Hepatocyte (in vitro differentiated cells): Measurements from ENCODE around the gene KHDC1L. TPM values are rescaled to one million over a fixed set of nuclear protein-coding genes. Genes with fewer than 3 reads are reported as not detected.

Source experiments
- DNase-seq: peaks from one replicate; pipeline ENCODE4 v3.0.0-alpha.2; 2016; ENCODE audit warnings: low spot score
- H2AFZ ChIP-seq: fragments of 200-600 bp; sonication (generic); 2 replicates; pipeline ENCODE4 v1.6.0; 2016; ENCODE audit warnings: antibody characterized with exemption, mild to moderate bottlenecking
- H3K27ac ChIP-seq: fragments of 200-600 bp; sonication (generic); 2 replicates; pipeline ENCODE4 v1.5.1; 2016; ENCODE audit warnings: mild to moderate bottlenecking
- H3K27me3 ChIP-seq: fragments of 200-600 bp; sonication (generic); 2 replicates; pipeline ENCODE4 v1.6.1; 2016
- H3K36me3 ChIP-seq: fragments of 200-600 bp; sonication (generic); replicated peaks from 2 replicates; pipeline ENCODE4 v1.5.1; 2016; ENCODE audit warnings: low read depth; ENCODE audit not compliant: insufficient read depth
- H3K4me1 ChIP-seq: fragments of 200-600 bp; sonication (generic); 2 replicates; pipeline ENCODE4 v1.5.1; 2016; ENCODE audit warnings: mild to moderate bottlenecking, moderate library complexity; ENCODE audit not compliant: insufficient read depth
- H3K4me2 ChIP-seq: fragments of 200-600 bp; sonication (generic); 2 replicates; pipeline ENCODE4 v1.6.0; 2016
- H3K4me3 ChIP-seq: fragments of 200-600 bp; sonication (generic); 2 replicates; pipeline ENCODE4 v1.5.1; 2016; ENCODE audit warnings: mild to moderate bottlenecking
- H3K79me2 ChIP-seq: fragments of 200-600 bp; sonication (generic); 2 replicates; pipeline ENCODE4 v1.6.0; 2017; ENCODE audit warnings: mild to moderate bottlenecking
- H3K9me2 ChIP-seq: fragments of 200-600 bp; sonication (generic); replicated peaks from 2 replicates; pipeline ENCODE4 v1.6.0; 2017; ENCODE audit warnings: mild to moderate bottlenecking; ENCODE audit not compliant: insufficient read depth
- H3K9me3 ChIP-seq: fragments of 200-600 bp; sonication (generic); 2 replicates; pipeline ENCODE4 v1.5.1; 2016; ENCODE audit warnings: low read depth, mild to moderate bottlenecking
- H4K20me1 ChIP-seq: fragments of 200-600 bp; sonication (generic); 2 replicates; pipeline ENCODE4 v1.6.0; 2016; ENCODE audit warnings: mild to moderate bottlenecking; ENCODE audit not compliant: insufficient read depth, poor library complexity, severe bottlenecking
- EZH2 ChIP-seq: fragments of 200-600 bp; sonication (generic); IDR thresholded peaks from 2 replicates; pipeline ENCODE4 v1.6.1; 2016; ENCODE audit warnings: antibody characterized with exemption, mild to moderate bottlenecking, borderline replicate concordance
- EZH2phosphoT487 ChIP-seq: fragments of 200-600 bp; sonication (generic); IDR thresholded peaks from one replicate; pipeline ENCODE4 v1.6.1; 2018; ENCODE audit warnings: antibody characterized with exemption, mild to moderate bottlenecking, low read depth, moderate library complexity; ENCODE audit not compliant: unreplicated experiment, severe bottlenecking
- WGBS: methylation state at CpG from one replicate; pipeline ENCODE4 v1.1.6; 2016; ENCODE audit warnings: low lambda C conversion rate; ENCODE audit errors: missing lambda C conversion rate; 5-methylcytosine and 5-hydroxymethylcytosine counted together
- polyA plus RNA-seq: library from polyadenylated mRNA; unstranded; fragments of >200 nt; fragmentation: Nextera tagmentation; extraction: Ambion mirVana; gene quantifications from 2 replicates; pipeline ENCODE4 v1.2.1, GENCODE V29; 2016
- total RNA-seq: library from RNA; depleted of rRNA; stranded (reverse); fragments of >200 nt; gene quantifications from 2 replicates; pipeline ENCODE4 v1.2.3, GENCODE V29; 2014
- TF ChIP-seq, protein P1 (sequence below): fragments of 200-600 bp; sonication (generic); IDR thresholded peaks from 2 replicates; pipeline ENCODE4 v1.5.1; 2016; ENCODE audit warnings: antibody characterized with exemption, mild to moderate bottlenecking; ENCODE audit not compliant: poor library complexity

Gene KHDC1L
- total and polyA plus RNA-seq, 2 experiments from 2014 or later: not detected

GRCh38 chr6:73177221-73177944 lies 47.9 kb downstream of the KHDC1L start:
- 82% methylated on average over 5 of the region's 5 CpGs for WGBS
- Histone ChIP-seq H2AFZ (no peak overlapping the region), H3K4me3 (no peak overlapping the region), H3K9me2 (no peaks in the 10 kb centered on the region), H3K27me3 (no peaks in the 10 kb centered on the region), H3K27ac (no peak overlapping the region), H3K4me2 (no peak overlapping the region), H3K36me3 (no peaks in the 10 kb centered on the region), H3K4me1 (no peaks in the 10 kb centered on the region), H3K9me3 (no peaks in the 10 kb centered on the region), H3K79me2 (no peaks in the 10 kb centered on the region), H4K20me1 (no peaks in the 10 kb centered on the region)
- no peak for DNase-seq
- TF ChIP-seq, protein P1, sequence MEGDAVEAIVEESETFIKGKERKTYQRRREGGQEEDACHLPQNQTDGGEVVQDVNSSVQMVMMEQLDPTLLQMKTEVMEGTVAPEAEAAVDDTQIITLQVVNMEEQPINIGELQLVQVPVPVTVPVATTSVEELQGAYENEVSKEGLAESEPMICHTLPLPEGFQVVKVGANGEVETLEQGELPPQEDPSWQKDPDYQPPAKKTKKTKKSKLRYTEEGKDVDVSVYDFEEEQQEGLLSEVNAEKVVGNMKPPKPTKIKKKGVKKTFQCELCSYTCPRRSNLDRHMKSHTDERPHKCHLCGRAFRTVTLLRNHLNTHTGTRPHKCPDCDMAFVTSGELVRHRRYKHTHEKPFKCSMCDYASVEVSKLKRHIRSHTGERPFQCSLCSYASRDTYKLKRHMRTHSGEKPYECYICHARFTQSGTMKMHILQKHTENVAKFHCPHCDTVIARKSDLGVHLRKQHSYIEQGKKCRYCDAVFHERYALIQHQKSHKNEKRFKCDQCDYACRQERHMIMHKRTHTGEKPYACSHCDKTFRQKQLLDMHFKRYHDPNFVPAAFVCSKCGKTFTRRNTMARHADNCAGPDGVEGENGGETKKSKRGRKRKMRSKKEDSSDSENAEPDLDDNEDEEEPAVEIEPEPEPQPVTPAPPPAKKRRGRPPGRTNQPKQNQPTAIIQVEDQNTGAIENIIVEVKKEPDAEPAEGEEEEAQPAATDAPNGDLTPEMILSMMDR: no peak
- TF ChIP-seq EZH2 (no peak), EZH2phosphoT487 (no peak)

GRCh38 chr6:73176057-73176456 lies 49.2 kb downstream of the KHDC1L start:
- Histone ChIP-seq H3K36me3 (no peaks in the 10 kb centered on the region), H3K4me1 (no peaks in the 10 kb centered on the region), H3K9me3 (no peaks in the 10 kb centered on the region), H3K27me3 (no peaks in the 10 kb centered on the region), H3K4me2 (no peak overlapping the region), H4K20me1 (no peaks in the 10 kb centered on the region), H3K4me3 (no peak overlapping the region), H3K79me2 (no peaks in the 10 kb centered on the region), H2AFZ (no peak overlapping the region), H3K9me2 (no peaks in the 10 kb centered on the region), H3K27ac (no peak overlapping the region)
- TF ChIP-seq, protein P1: no peak
- TF ChIP-seq EZH2 (no peak), EZH2phosphoT487 (no peak)
- WGBS: 88% methylated on average over 6 of the region's 6 CpGs
- DNase-seq: no peak

DNA sequence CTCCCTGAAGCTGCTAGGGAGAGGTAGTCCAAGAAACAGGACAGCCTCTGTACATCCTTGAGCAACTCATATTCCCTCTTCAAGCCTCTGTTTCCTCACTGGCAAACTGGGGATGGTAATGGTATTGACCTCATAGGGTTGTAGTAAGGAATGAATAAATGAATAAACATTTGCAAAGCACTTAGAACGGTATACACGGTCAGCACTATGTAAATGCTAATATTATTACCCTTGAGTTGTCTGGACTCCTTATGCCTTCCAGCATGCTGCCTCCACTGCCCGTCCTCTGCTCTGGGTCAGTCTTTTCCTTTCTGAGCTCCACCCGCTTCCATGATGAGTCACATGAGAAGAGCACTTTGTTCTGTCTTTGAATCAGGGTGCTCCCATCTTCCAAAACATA lies 50.6 kb downstream of the KHDC1L start:
- H3K27me3 ChIP-seq: no peaks in the 10 kb centered on the region
- no peaks in the 10 kb centered on the region for H3K79me2 ChIP-seq
- H3K9me3 ChIP-seq: no peaks in the 10 kb centered on the region
- no peak overlapping the region for H3K4me2 ChIP-seq
- H3K9me2 ChIP-seq: no peaks in the 10 kb centered on the region
- H4K20me1 ChIP-seq: no peaks in the 10 kb centered on the region
- no peak overlapping the region for H2AFZ ChIP-seq
- TF ChIP-seq EZH2phosphoT487: no peak
- TF ChIP-seq, protein P1: no peak
- TF ChIP-seq EZH2: no peak
- 97% methylated on average over 4 of the region's 4 CpGs for WGBS
- no peak for DNase-seq
- H3K4me1 ChIP-seq: no peaks in the 10 kb centered on the region
- H3K36me3 ChIP-seq: no peaks in the 10 kb centered on the region
- H3K27ac ChIP-seq: no peak overlapping the region
- H3K4me3 ChIP-seq: no peak overlapping the region

Other genes with a start within 250 kb of the KHDC1L start
- 4.3 and 6.9 TPM in 2 replicates for gene KHDC1, start 37.7 kb upstream of the KHDC1L start, total RNA-seq
- gene KHDC1, start 37.7 kb upstream of the KHDC1L start, polyA plus RNA-seq: 5.5 and 7.3 TPM in 2 replicates
- not detected in 2 replicates for gene DPPA5, start 128.8 kb upstream of the KHDC1L start, total RNA-seq
- not detected in 2 replicates for gene DPPA5, start 128.8 kb upstream of the KHDC1L start, polyA plus RNA-seq
- not detected in 2 replicates for gene KHDC3L, start 137.2 kb upstream of the KHDC1L start, total RNA-seq
- not detected in 2 replicates for gene KHDC3L, start 137.2 kb upstream of the KHDC1L start, polyA plus RNA-seq
- not detected in 2 replicates for gene OOEP, start 144.4 kb upstream of the KHDC1L start, total RNA-seq
- not detected in 2 replicates for gene OOEP, start 144.4 kb upstream of the KHDC1L start, polyA plus RNA-seq
- not detected in 2 replicates for gene DDX43, start 169.3 kb upstream of the KHDC1L start, total RNA-seq
- 0.07 TPM in 1 of 2 replicates, not detected in the other for gene DDX43, start 169.3 kb upstream of the KHDC1L start, polyA plus RNA-seq
- gene CGAS, start 226.8 kb upstream of the KHDC1L start, total RNA-seq: 0.50 and 1.0 TPM in 2 replicates
- gene CGAS, start 226.8 kb upstream of the KHDC1L start, polyA plus RNA-seq: 0.18 and 0.35 TPM in 2 replicates
- 27.4 and 28.2 TPM in 2 replicates for gene MTO1, start 236.2 kb upstream of the KHDC1L start, total RNA-seq
- 13.1 and 19.2 TPM in 2 replicates for gene MTO1, start 236.2 kb upstream of the KHDC1L start, polyA plus RNA-seq